ENCODE results near the gene KATNB1.
"Not testable (repeated sequence)": the region's sequence is repeated elsewhere in the genome, so short reads cannot be mapped to it uniquely, and the experiment has no call there.

KATNB1 gene

GRCh38 chr16:57743886-57744641 is 8.5 kb downstream of the KATNB1 start:
- no peak for DNase-seq
- peaks cover 0 to 57% (median 24%) of the 10 kb centered on the region in 3 donors for H3K36me3 ChIP-seq
- H3K4me1 ChIP-seq = peaks cover 0 to 16% (median 0%) of the 10 kb centered on the region in 4 donors
- intact Hi-C loops (cut with DNase I; ENCODE audit: low total_unique reads) = no loop called here
- H3K27me3 ChIP-seq = no peaks in the 10 kb centered on the region
- H3K4me3 ChIP-seq = no peak overlapping the region
- no peak overlapping the region for H3K27ac ChIP-seq
- H3K9me3 ChIP-seq = no peaks in the 10 kb centered on the region
- TF ChIP-seq CTCF (IDR thresholded peaks at IDR 0.05) = no peak

GRCh38 chr16:57744642-57744903 is 9.0 kb downstream of the KATNB1 start:
- no peaks in the 10 kb centered on the region for H3K27me3 ChIP-seq
- no peak overlapping the region for H3K4me3 ChIP-seq

GRCh38 chr16:57745768-57746167 is 10.2 kb downstream of the KATNB1 start:
- Histone ChIP-seq H3K4me3 (no peak overlapping the region), H3K27ac (no peak overlapping the region), H3K9me3 (no peaks in the 10 kb centered on the region), H3K36me3 (peaks cover 0 to 60% (median 26%) of the 10 kb centered on the region in 3 donors), H3K4me1 (peaks cover 0 to under 1% (median 0%) of the 10 kb centered on the region in 4 donors), H3K27me3 (no peaks in the 10 kb centered on the region)
- no peak for DNase-seq
- intact Hi-C loops (cut with DNase I; ENCODE audit: low total_unique reads) = no loop called here
- no peak for TF ChIP-seq CTCF (IDR thresholded peaks at IDR 0.05)

More at GRCh38 chr16:57744642-57744903, 9.0 kb downstream of the KATNB1 start:
- intact Hi-C loops (cut with DNase I; ENCODE audit: low total_unique reads) = no loop called here
- Histone ChIP-seq H3K9me3 (no peaks in the 10 kb centered on the region), H3K36me3 (peaks cover 0 to 58% (median 24%) of the 10 kb centered on the region in 3 donors), H3K27ac (no peak overlapping the region), H3K4me1 (peaks cover 0 to 10% (median 0%) of the 10 kb centered on the region in 4 donors)
- no peak for DNase-seq
- no peak for TF ChIP-seq CTCF (IDR thresholded peaks at IDR 0.05)

- H3K4me3 ChIP-seq; H3K9me3 ChIP-seq; H3K4me1 ChIP-seq; intact Hi-C loops (cut with DNase I; ENCODE audit: low total_unique reads); H3K27ac ChIP-seq; DNase-seq; H3K27me3 ChIP-seq: not testable (repeated sequence)
- H3K36me3 ChIP-seq = peaks cover 3 to 65% (median 31%) of the 10 kb centered on the region in 3 donors
Measured at GRCh38 chr16:57746316-57746715, 10.7 kb downstream of the KATNB1 start.

- H3K36me3 ChIP-seq = peaks cover 4 to 65% (median 37%) of the 10 kb centered on the region in 3 donors
- H3K4me1 ChIP-seq = no peaks in the 10 kb centered on the region
- H3K4me3 ChIP-seq = no peak overlapping the region
- no peak overlapping the region for H3K27ac ChIP-seq
- no peaks in the 10 kb centered on the region for H3K27me3 ChIP-seq
- no peak for TF ChIP-seq CTCF (IDR thresholded peaks at IDR 0.05)
- no peak for DNase-seq
- no peaks in the 10 kb centered on the region for H3K9me3 ChIP-seq
- intact Hi-C loops (cut with DNase I; ENCODE audit: low total_unique reads) = no loop called here
Measured at GRCh38 chr16:57747091-57747490, 11.5 kb downstream of the KATNB1 start.

- no peak overlapping the region for H3K4me3 ChIP-seq
- peaks cover 4 to 69% (median 35%) of the 10 kb centered on the region in 3 donors for H3K36me3 ChIP-seq
- no peak overlapping the region for H3K27ac ChIP-seq
- no peak for TF ChIP-seq CTCF (IDR thresholded peaks at IDR 0.05)
- no peaks in the 10 kb centered on the region for H3K27me3 ChIP-seq
- H3K4me1 ChIP-seq = no peaks in the 10 kb centered on the region
- intact Hi-C loops (cut with DNase I; ENCODE audit: low total_unique reads) = no loop called here
- H3K9me3 ChIP-seq = no peaks in the 10 kb centered on the region
- no peak for DNase-seq
Measured at GRCh38 chr16:57747496-57747895, 11.9 kb downstream of the KATNB1 start.

Measured in tibial artery (tissue), 4 donors.